WTC11 (cell line): ENCODE results near the gene ETV7. TPM values are rescaled to one million over a fixed set of nuclear protein-coding genes. Genes with fewer than 3 reads are reported as not detected.

Source experiments
- ATAC-seq: fragments of 200-7000 bp; cut with Tn5 transposase; 2 replicates; pipeline ENCODE4 v1.10.0; 2021; ENCODE audit warnings: mild to moderate bottlenecking, moderate library complexity
- CTCF ChIA-PET: fragments of 300-600 bp; sonication (Branson Sonifier 250); formaldehyde crosslinking; loops from one replicate; lab custom pipeline; 2021; ENCODE audit warnings: antibody characterized with exemption; lab: Charles Lee
- POLR2A ChIA-PET: fragments of 350-600 bp; sonication (Branson Sonifier 250); formaldehyde crosslinking; loops from one replicate; lab custom pipeline; 2021; ENCODE audit warnings: antibody characterized with exemption; lab: Charles Lee
- DNase-seq: peaks from one replicate; pipeline ENCODE4 v3.0.0; 2021; ENCODE audit warnings: low spot score
- H3K27ac Mint-ChIP-seq: 2 replicates; pipeline ENCODE4 v1.8.0; 2021; ENCODE audit warnings: mixed read lengths
- H3K27me3 Mint-ChIP-seq: 2 replicates; pipeline ENCODE4 v1.8.0; 2021; ENCODE audit warnings: low read depth, mild to moderate bottlenecking, moderate library complexity, mixed read lengths
- H3K36me3 Mint-ChIP-seq: 2 replicates; pipeline ENCODE4 v1.8.0; 2021; ENCODE audit warnings: mixed read lengths
- H3K4me1 Mint-ChIP-seq: 2 replicates; pipeline ENCODE4 v1.8.0; 2022; ENCODE audit warnings: mixed read lengths
- H3K4me3 Mint-ChIP-seq: 2 replicates; pipeline ENCODE4 v1.8.0; 2021; ENCODE audit warnings: mild to moderate bottlenecking, moderate library complexity, mixed read lengths
- H3K9me3 Mint-ChIP-seq: 2 replicates; pipeline ENCODE4 v1.8.0; 2021; ENCODE audit warnings: mixed read lengths
- AFF4 ChIP-seq: sonication (generic); formaldehyde crosslinking; IDR thresholded peaks from 2 replicates; pipeline ENCODE4 v1.8.1; 2023; ENCODE audit warnings: mild to moderate bottlenecking, missing genetic modification reagents, borderline replicate concordance
- AR ChIP-seq: fragments of 250-450 bp; sonication (Bioruptor Pico); IDR thresholded peaks from 2 replicates; pipeline ENCODE4 v1.9.0; 2021; ENCODE audit warnings: mild to moderate bottlenecking
- CBFB ChIP-seq: sonication (generic); formaldehyde crosslinking; IDR thresholded peaks from 2 replicates; pipeline ENCODE4 v1.8.1; 2022; ENCODE audit warnings: mild to moderate bottlenecking, low read depth, missing genetic modification reagents
- CDX4 ChIP-seq: fragments of 250-450 bp; sonication (Bioruptor Pico); IDR thresholded peaks from 2 replicates; pipeline ENCODE4 v1.9.0; 2021; ENCODE audit warnings: moderate library complexity, mild to moderate bottlenecking, inconsistent platforms, borderline replicate concordance
- E2F4 ChIP-seq: sonication (generic); formaldehyde crosslinking; IDR thresholded peaks from 2 replicates; pipeline ENCODE4 v1.8.1; 2022; ENCODE audit warnings: low read depth, mild to moderate bottlenecking, moderate library complexity, missing genetic modification reagents, borderline replicate concordance
- EMX1 ChIP-seq: fragments of 250-450 bp; sonication (Bioruptor Pico); IDR thresholded peaks from 2 replicates; pipeline ENCODE4 v1.8.0; 2021; ENCODE audit warnings: mild to moderate bottlenecking
- FOXP1 ChIP-seq: sonication (generic); formaldehyde crosslinking; IDR thresholded peaks from 2 replicates; pipeline ENCODE4 v1.8.0; 2022; ENCODE audit warnings: missing genetic modification reagents, mild to moderate bottlenecking, moderate library complexity, borderline replicate concordance
- FOXP4 ChIP-seq: sonication (generic); formaldehyde crosslinking; IDR thresholded peaks from 2 replicates; pipeline ENCODE4 v1.8.0; 2022; ENCODE audit warnings: mild to moderate bottlenecking, missing genetic modification reagents
- GRHL2 ChIP-seq: fragments of 250-450 bp; sonication (Bioruptor Pico); IDR thresholded peaks from 2 replicates; pipeline ENCODE4 v1.8.0; 2022; ENCODE audit warnings: mild to moderate bottlenecking, moderate library complexity; ENCODE audit not compliant: insufficient replicate concordance, severe bottlenecking
- HMGA2 ChIP-seq: fragments of 250-450 bp; sonication (Bioruptor Pico); IDR thresholded peaks from 2 replicates; pipeline ENCODE4 v1.4.0; 2021; ENCODE audit warnings: mild to moderate bottlenecking, moderate library complexity
- JUN ChIP-seq: sonication (generic); formaldehyde crosslinking; IDR thresholded peaks from 2 replicates; pipeline ENCODE4 v1.8.0; 2023; ENCODE audit warnings: mild to moderate bottlenecking, missing genetic modification reagents
- KAT7 ChIP-seq: sonication (generic); formaldehyde crosslinking; IDR thresholded peaks from 2 replicates; pipeline ENCODE4 v1.8.1; 2023; ENCODE audit warnings: missing genetic modification reagents, mild to moderate bottlenecking, borderline replicate concordance
- MYBL2 ChIP-seq: sonication (generic); formaldehyde crosslinking; IDR thresholded peaks from 2 replicates; pipeline ENCODE4 v1.8.1; 2023; ENCODE audit warnings: mild to moderate bottlenecking, moderate library complexity, missing genetic modification reagents
- OVOL2 ChIP-seq: fragments of 250-450 bp; sonication (Bioruptor Pico); IDR thresholded peaks from 2 replicates; pipeline ENCODE4 v1.9.0; 2021; ENCODE audit warnings: mild to moderate bottlenecking, borderline replicate concordance
- RORB ChIP-seq: fragments of 250-450 bp; sonication (Bioruptor Pico); IDR thresholded peaks from 2 replicates; pipeline ENCODE4 v1.9.0; 2021; ENCODE audit warnings: mild to moderate bottlenecking
- SMAD3 ChIP-seq: sonication (generic); formaldehyde crosslinking; IDR thresholded peaks from 2 replicates; pipeline ENCODE4 v1.8.0; 2022; ENCODE audit warnings: missing genetic modification reagents, mild to moderate bottlenecking, borderline replicate concordance
- SP1 ChIP-seq: sonication (generic); formaldehyde crosslinking; conservative IDR thresholded peaks from 2 replicates; pipeline ENCODE4 v1.8.1; 2022; ENCODE audit warnings: missing genetic modification reagents
- TEAD1 ChIP-seq: sonication (generic); formaldehyde crosslinking; IDR thresholded peaks from 2 replicates; pipeline ENCODE4 v1.8.0; 2022; ENCODE audit warnings: mild to moderate bottlenecking, missing genetic modification reagents
- TP53 ChIP-seq: sonication (generic); formaldehyde crosslinking; IDR thresholded peaks from 2 replicates; pipeline ENCODE4 v1.8.1; 2023; ENCODE audit warnings: mild to moderate bottlenecking, missing genetic modification reagents
- ZNF219 ChIP-seq: sonication (generic); formaldehyde crosslinking; IDR thresholded peaks from 2 replicates; pipeline ENCODE4 v1.8.0; 2023; ENCODE audit warnings: missing genetic modification reagents, mild to moderate bottlenecking, borderline replicate concordance
- ZNF396 ChIP-seq: fragments of 250-450 bp; sonication (Bioruptor Pico); IDR thresholded peaks from 2 replicates; pipeline ENCODE4 v1.8.0; 2021; ENCODE audit warnings: mild to moderate bottlenecking, moderate library complexity, borderline replicate concordance
- total RNA-seq: library from RNA; stranded (reverse); gene quantifications from 3 replicates; pipeline ENCODE4 v1.2.3, GENCODE V29; 2021

ETV7 gene
- total RNA-seq, 1 experiment from 2014 or later, result 0.68 TPM

GRCh38 chr6:36336779-36337241, 50.7 kb downstream of the ETV7 start, which contains the start of gene BNIP5 (continued):
- TF ChIP-seq CDX4 (no peak), TP53 (no peak)
- TF ChIP-seq, all 79 proteins: peak for 0

GRCh38 chr6:36336208-36336710, 51.2 kb downstream of the ETV7 start:
- H3K4me1 Mint-ChIP-seq, result peaks cover 19% of the 10 kb centered on the region
- ChIA-PET POLR2A (no interaction called here), CTCF (no interaction called here)

GRCh38 chr6:36335465-36336207, 51.8 kb downstream of the ETV7 start:
- Mint-ChIP-seq H3K4me3 (no peak overlapping the region), H3K27ac (no peak overlapping the region), H3K36me3 (no peaks in the 10 kb centered on the region), H3K9me3 (no peaks in the 10 kb centered on the region), H3K27me3 (peaks cover 16% of the 10 kb centered on the region), H3K4me1 (peaks cover 15% of the 10 kb centered on the region)
- DNase-seq (no peak), ATAC-seq (no peak)
- ChIA-PET POLR2A (no interaction called here), CTCF (interaction anchor here (2.4 kb wide), 1 partner anchor 33 kb away, joined by 12 read pairs; no protein-coding TSS in a partner anchor)
- TF ChIP-seq SMAD3 (no peak), HMGA2 (no peak), EMX1 (CRISPR knock-in tag) (no peak), TP53 (no peak), AFF4 (CRISPR knock-in tag) (no peak), OVOL2 (CRISPR knock-in tag) (no peak), KAT7 (CRISPR knock-in tag) (no peak), AR (CRISPR knock-in tag) (no peak), TEAD1 (no peak), CBFB (CRISPR knock-in tag) (no peak), FOXP4 (CRISPR knock-in tag) (no peak), FOXP1 (CRISPR knock-in tag) (no peak), JUN (CRISPR knock-in tag) (no peak), ZNF219 (CRISPR knock-in tag) (no peak)

More at GRCh38 chr6:36336208-36336710, 51.2 kb downstream of the ETV7 start:
- DNase-seq (no peak), ATAC-seq (no peak)
- no peaks in the 10 kb centered on the region for H3K36me3 Mint-ChIP-seq
- H3K9me3 Mint-ChIP-seq, result no peaks in the 10 kb centered on the region
- H3K27ac Mint-ChIP-seq, result no peak overlapping the region
- peaks cover 18% of the 10 kb centered on the region for H3K27me3 Mint-ChIP-seq
- TF ChIP-seq TEAD1 (no peak), ZNF396 (CRISPR knock-in tag) (no peak), RORB (CRISPR knock-in tag) (no peak), GRHL2 (CRISPR knock-in tag) (no peak), JUN (CRISPR knock-in tag) (no peak), E2F4 (CRISPR knock-in tag) (no peak), FOXP1 (CRISPR knock-in tag) (no peak), SP1 (no peak), MYBL2 (CRISPR knock-in tag) (no peak)
- no peak overlapping the region for H3K4me3 Mint-ChIP-seq
